ENCODE data around the gene SOX13. TPM values are rescaled to one million over a fixed set of nuclear protein-coding genes. Genes with fewer than 3 reads are reported as not detected.

The SOX13 gene
- total RNA-seq, 1 donor from 2014 or later, result not detected

GRCh38 chr1:204031098-204031710, 41.7 kb upstream of the SOX13 start:
- intact Hi-C loops (cut with micrococcal nuclease), result no loop called here
- no peak overlapping the region for H3K4me3 Mint-ChIP-seq
- TF ChIP-seq CTCF (IDR thresholded peaks at IDR 0.05), result no peak
- ATAC-seq (ENCODE audit: low read depth) (no peak), DNase-seq (no peak)
- no peaks in the 10 kb centered on the region for H3K9me3 Mint-ChIP-seq
- H3K36me3 Mint-ChIP-seq (ENCODE audit: low read depth), result no peaks in the 10 kb centered on the region
- ChIA-PET CTCF (no interaction called here), POLR2A (no interaction called here)
- peaks cover 20% of the 10 kb centered on the region for H3K27me3 Mint-ChIP-seq
- H3K27ac Mint-ChIP-seq, result no peak overlapping the region
- H3K4me1 Mint-ChIP-seq, result no peaks in the 10 kb centered on the region

- DNase-seq (no peak), ATAC-seq (ENCODE audit: low read depth) (no peak)
- no peak for TF ChIP-seq CTCF (IDR thresholded peaks at IDR 0.05)
- POLR2A ChIA-PET, result no interaction called here
- no peaks in the 10 kb centered on the region for H3K36me3 Mint-ChIP-seq (ENCODE audit: low read depth)
- no peak overlapping the region for H3K27ac Mint-ChIP-seq
- peaks cover 14% of the 10 kb centered on the region for H3K27me3 Mint-ChIP-seq
- no peaks in the 10 kb centered on the region for H3K9me3 Mint-ChIP-seq
- H3K4me3 Mint-ChIP-seq, result no peak overlapping the region
- H3K4me1 Mint-ChIP-seq, result no peaks in the 10 kb centered on the region
- intact Hi-C loops (cut with micrococcal nuclease), result no loop called here
- CTCF ChIA-PET, result no interaction called here
These were observed 40.2 kb upstream of the SOX13 start for GRCh38 chr1:204032642-204033235.

- Mint-ChIP-seq H3K27ac (no peak overlapping the region), H3K36me3 (ENCODE audit: low read depth) (no peaks in the 10 kb centered on the region), H3K4me3 (no peak overlapping the region), H3K27me3 (peaks cover 14% of the 10 kb centered on the region), H3K9me3 (no peaks in the 10 kb centered on the region), H3K4me1 (no peaks in the 10 kb centered on the region)
- TF ChIP-seq CTCF (IDR thresholded peaks at IDR 0.05), result no peak
- no peak for ATAC-seq (ENCODE audit: low read depth)
- CTCF ChIA-PET, result no interaction called here
- DNase-seq, result no peak
- POLR2A ChIA-PET, result no interaction called here
- intact Hi-C loops (cut with micrococcal nuclease), result no loop called here
These were observed 39.6 kb upstream of the SOX13 start for GRCh38 chr1:204033306-204033705.

- DNase-seq (no peak), ATAC-seq (ENCODE audit: low read depth) (no peak)
- H3K4me3 Mint-ChIP-seq, result no peak overlapping the region
- intact Hi-C loops (cut with micrococcal nuclease), result no loop called here
- no peak overlapping the region for H3K27ac Mint-ChIP-seq
- no peaks in the 10 kb centered on the region for H3K4me1 Mint-ChIP-seq
- CTCF ChIA-PET, result no interaction called here
- TF ChIP-seq CTCF (IDR thresholded peaks at IDR 0.05), result no peak
- POLR2A ChIA-PET, result no interaction called here
- no peaks in the 10 kb centered on the region for H3K9me3 Mint-ChIP-seq
- H3K36me3 Mint-ChIP-seq (ENCODE audit: low read depth), result no peaks in the 10 kb centered on the region
- peaks cover 14% of the 10 kb centered on the region for H3K27me3 Mint-ChIP-seq
These were observed 35.8 kb upstream of the SOX13 start for GRCh38 chr1:204036882-204037655.

GRCh38 chr1:204041232-204041767, 31.6 kb upstream of the SOX13 start:
- peaks cover 11% of the 10 kb centered on the region for H3K27me3 Mint-ChIP-seq
- no peaks in the 10 kb centered on the region for H3K36me3 Mint-ChIP-seq (ENCODE audit: low read depth)
- ChIA-PET POLR2A (no interaction called here), CTCF (no interaction called here)
- TF ChIP-seq CTCF (IDR thresholded peaks at IDR 0.05), result no peak
- no peak for DNase-seq
- no peak for ATAC-seq (ENCODE audit: low read depth)
- no peaks in the 10 kb centered on the region for H3K4me1 Mint-ChIP-seq
- H3K9me3 Mint-ChIP-seq, result no peaks in the 10 kb centered on the region
- no peak overlapping the region for H3K4me3 Mint-ChIP-seq
- no peak overlapping the region for H3K27ac Mint-ChIP-seq
- intact Hi-C loops (cut with micrococcal nuclease), result no loop called here

All from activated B cell treated with CpG ODN at 0.5 μM for 24 hours (primary cell).